HG03520 (cell line): Measurements from ENCODE around the gene OTOA.
A peak's percentile ranks its signal among the peaks of the same experiment; 100 is the strongest.
"Not testable (repeated sequence)": the region's sequence is repeated elsewhere in the genome, so short reads cannot be mapped to it uniquely, and the experiment has no call there.

ENCODE experiments used
- ATAC-seq: cut with Tn5 transposase; IDR thresholded peaks from one replicate; pipeline ENCODE4 v1.9.1; 2021; ENCODE audit warnings: mild to moderate bottlenecking, moderate library complexity; ENCODE audit not compliant: unreplicated experiment

OTOA gene

DNA sequence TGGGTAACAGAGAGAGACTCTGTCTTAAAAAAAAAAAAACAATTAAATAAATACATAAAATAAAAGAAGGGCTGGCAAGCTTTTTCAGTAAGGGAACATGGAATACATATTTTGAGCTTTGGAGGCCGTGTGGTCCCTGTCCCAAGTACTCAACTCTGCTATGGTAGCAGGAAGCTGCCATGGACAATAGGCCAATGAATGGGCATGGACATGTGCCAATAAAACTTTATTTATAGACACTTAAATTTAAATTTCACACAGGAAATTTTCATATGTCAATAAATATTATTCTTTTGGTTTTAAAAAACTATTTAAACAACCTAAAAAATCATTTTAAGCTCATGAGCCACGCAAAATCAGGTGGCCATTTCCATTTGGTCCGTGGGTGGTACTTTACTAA, 3.8 kb downstream of the OTOA start:
- ATAC-seq = no peak

DNA sequence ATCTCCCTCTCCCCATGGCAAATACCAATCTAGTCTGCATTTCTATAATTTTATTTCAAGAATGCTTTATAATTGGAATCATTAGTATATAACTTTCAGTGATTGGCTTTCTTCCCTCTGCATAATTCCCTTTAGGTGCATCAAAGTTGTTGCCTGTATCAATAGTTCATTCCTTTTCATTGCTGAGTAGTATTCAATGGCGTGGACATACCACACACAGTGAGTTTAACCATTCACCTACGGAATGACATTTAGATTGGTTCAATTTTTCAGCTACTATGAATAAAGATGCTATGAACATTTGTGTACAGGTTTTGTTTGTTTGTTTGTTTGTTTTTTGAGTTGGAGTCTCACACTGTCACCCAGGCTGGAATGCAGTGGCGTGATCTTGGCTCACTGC, 9.7 kb downstream of the OTOA start:
- no peak for ATAC-seq

DNA sequence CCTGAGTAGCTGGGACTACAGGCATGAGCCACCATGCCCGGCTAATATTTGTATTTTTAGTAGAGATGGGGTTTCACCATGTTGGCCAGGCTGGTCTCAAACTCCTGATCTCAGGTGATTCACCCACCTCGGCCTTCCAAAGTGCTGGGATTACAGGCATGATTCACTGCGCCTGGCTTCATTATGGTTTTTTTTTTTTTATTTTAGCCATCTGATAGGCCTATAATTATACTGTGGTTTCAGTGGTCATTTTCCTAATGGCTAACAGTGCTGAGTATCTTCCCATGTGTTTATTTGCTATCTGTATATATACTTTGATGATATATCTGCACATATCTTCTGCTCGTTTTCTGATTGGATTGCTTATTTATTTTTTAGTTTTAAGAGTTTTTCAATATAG, 10.7 kb downstream of the OTOA start:
- not testable (repeated sequence) for ATAC-seq

DNA sequence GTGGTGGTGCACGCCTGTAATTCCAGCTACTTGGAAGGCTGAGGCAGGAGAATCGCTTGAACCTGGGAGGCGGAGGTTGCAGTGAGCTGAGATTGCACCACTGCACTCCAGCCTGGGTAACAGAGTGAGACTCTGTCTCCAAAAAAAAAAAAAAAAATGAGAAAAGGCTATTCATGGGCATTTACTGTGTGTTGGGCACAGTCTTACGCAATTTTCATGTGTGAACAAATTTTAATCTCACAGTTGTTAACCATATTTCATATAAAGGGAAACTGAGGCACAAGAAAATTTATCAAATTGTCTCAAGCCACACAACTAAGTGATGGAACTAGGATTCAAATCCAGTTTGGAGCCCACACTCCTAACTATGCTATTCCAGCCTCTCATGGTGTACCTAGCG, 16.9 kb downstream of the OTOA start:
- not testable (repeated sequence) for ATAC-seq

DNA sequence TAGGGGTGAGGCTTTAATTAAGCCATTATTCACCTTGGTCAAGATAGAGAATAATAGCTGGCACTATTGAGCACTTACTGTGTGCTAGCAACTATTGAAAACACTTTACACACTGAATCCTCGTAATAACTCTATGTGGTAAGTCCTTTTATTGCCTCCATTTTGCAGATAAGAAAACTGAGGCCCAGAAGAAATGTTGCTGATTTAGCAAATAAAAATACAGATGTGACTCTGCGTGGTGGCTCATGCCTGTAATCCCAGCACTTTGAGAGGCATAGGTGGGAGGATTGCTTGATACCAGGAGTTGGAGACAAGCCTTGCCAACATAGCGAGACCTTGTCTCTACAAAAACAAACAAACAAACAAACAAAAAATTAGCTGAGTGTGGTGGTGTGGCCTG, 19.4 kb downstream of the OTOA start:
- no peak for ATAC-seq

DNA sequence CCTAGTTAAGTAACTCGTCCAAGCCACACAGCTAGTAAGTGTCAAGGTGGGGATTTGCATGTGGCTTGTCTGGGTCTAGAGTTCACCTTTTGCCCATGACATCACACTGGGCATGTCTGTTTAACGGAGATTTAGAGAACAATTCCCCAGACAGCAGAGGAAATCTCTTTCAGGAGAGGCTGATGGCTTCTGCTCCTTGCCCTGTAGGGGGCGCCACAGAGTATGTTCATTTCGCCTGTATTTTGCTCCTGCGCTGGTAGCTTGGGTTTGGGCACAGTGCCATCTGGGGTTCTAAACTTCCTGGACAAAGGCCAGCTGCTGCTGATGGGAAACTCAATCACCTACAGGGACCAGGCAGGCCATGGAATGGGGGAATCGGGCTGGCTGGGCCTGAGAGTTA, 20.4 kb downstream of the OTOA start:
- ATAC-seq = no peak

DNA sequence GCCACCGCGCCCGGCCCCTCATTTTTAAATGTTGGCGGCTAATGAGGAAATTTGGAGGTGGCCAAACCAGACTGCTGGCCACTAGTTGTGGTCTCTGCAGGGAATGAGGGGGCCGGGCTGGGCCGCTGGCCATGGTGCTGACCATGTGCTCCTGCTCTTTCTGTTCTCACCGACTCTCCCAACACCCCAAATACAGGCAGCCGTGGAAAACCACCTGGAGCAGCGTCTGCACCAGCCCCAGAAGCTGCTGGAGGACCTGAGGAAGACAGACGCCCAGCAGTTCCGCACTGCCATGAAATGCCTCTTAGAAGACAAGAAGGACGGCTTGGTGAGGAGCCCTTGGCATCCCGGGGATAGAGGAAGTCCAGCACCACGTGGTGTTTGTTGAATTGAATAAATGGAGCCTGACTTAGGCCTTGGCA, 21.3 kb downstream of the OTOA start:
- ATAC-seq = no peak

DNA sequence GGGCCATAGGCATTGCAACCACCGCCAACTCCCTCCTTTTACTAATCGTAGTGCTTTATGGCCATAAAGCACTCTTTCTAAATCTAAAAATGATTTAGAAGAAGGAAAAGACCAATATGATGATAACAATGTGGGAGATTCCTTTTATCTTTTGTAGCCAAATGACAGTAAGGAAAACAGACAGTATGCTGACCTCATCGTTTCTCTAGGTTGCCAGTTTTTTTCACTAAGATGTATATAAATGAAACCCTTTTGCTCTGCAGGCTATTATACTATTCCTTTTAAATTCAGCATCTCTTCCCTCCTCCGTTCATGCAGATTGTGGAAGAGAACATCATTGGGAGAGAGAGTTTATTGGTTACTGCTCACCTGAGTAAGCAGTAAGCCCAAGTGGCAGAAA, 25.3 kb downstream of the OTOA start:
- ATAC-seq = no peak

DNA sequence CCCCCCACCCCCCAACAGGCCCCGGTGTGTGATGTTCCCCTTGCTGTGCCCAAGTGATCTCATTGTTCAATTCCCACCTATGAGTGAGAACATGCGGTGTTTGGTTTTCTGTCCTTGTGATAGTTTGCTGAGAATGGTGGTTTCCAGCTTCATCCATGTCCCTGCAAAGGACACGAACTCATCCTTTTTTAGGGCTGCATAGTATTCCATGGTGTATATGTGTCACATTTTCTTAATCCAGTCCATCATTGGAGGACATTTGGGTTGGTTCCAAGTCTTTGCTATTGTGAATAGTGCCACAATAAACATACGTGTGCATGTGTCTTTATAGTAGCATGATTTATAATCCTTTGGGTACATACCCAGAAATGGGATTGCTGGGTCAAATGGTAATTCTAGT, 27.2 kb downstream of the OTOA start:
- ATAC-seq = not testable (repeated sequence)

DNA sequence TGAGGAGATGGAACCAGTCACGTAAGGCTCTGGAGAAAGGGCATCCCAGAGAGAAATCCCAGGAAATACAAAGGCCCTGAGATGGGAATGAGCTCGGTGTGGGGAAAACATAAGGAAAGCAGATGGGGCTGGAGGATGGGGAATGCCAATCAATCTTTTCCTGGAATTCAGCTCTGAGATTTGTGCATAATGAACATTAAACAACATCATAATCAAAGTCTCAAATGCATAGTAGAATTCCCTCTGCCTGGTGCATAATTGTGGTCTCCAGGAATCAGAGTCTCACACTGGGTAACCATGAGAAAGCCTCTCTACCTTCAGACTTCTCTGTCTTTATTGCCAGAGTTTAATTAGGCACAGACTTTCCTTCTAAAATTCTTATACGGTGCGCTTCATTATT, 30.8 kb downstream of the OTOA start:
- ATAC-seq = no peak

DNA sequence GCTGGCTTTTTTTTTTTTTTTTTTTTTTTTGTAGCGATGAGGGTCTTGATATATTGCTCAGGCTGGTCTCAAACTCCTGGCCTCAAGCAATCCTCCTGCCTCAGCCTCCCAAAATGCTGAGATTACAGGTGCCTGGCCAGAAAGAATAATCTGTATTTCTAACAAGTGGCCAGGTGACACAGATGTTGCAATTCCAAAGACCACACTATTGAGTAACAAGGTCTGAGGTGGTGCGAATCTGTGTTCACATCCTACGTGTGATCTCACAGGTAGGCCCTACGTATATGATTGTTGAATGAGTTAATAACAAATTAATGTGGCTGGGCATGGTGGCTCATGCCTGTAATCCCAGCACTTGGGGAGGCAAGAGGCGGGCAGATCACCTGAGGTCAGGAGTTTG, 33.3 kb downstream of the OTOA start:
- no peak for ATAC-seq

DNA sequence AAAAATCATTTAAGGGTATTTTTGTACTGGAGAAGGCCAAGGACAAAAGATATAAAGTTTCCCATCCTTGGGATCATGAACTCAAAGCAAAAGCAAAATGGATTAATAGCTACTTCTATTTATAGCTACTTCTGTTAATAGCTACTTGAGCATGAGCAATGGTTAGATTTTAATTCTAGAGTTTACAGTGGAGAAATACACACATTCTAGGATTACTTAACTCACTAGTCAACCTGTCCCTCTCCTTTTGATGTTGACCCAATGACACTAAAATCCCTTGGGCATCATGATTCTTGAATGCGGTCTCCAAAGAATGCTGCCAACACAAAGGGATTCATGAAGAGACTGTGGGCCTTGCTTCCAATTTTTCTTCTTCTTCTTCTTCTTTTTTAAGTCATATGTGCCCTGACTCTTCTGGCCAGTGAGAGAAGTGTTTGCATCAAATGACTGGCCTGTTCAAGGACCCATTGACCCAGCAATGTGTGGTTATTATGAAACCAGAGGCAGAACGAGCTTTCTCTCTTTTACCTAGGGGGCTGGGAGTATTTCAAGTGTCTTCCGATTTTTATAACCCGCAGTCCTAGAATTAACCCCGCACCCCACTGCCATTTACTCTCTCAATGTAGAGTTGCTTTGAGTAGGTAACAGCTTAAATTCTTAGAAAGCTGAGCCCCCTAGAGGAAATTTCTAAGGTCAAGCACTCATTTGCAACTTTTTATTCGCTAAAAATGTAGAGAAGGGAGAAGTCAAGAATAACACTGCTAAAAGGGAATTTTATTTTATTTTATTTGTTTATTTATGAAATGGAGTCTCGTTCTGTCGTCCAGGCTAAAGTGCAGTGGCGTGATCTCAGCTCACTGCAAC, 34.6 kb downstream of the OTOA start:
- ATAC-seq = no peak

DNA sequence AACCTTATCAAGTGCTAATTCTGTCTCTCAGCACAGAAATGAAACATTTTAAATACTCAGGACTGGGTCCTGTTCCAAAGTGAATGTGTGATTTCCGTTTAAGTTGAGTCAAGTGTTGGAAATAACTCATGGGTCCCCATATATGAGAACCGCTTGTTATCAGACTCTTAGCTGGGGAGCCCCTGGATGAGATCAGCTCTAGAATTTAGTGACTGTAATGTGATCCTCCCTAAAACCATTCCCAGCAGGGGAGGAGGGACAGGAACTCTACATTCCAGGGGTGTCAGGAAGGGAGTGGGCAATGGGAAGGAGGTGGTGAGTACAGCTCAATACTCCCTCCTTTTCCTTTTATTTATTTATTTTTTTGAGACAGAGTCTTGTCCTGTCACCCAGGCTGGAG, 37.5 kb downstream of the OTOA start:
- no peak for ATAC-seq

DNA sequence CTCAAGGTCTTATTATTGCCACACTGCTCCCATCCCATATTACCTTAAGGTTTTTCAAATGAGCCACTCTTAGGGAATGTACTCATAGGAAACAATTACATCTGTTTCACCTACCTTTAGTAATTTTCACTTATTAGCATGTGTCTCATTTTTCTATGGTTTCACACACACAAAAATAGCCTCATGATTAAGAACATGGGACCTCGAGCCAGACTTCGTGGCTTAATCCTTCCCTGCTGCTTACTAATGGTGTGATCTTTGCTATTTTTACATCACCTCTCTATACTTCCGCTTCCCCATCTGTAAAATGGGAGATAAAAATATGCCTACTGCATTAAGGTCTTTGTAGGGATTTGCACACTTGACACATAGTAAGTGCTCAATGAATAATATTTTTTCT, 38.5 kb downstream of the OTOA start:
- ATAC-seq = no peak

DNA sequence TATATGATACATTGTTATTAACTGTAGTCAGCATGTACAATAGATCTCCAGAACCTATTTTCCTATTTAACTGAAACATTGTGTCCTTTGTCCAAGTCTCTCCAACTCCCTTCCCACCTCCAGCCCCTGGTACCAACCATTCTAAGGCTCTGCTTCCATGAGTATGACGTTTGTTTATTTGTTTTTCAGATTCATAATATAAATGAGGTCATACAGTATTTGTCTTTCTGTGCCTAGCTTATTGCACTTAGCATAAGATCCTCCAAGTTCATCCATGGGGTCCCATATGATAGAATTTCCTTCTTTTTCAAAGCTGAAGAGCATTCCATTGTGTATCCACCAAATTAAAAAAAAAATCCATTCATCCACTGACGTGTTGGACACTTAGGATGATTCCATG, 39.4 kb downstream of the OTOA start:
- ATAC-seq = no peak

DNA sequence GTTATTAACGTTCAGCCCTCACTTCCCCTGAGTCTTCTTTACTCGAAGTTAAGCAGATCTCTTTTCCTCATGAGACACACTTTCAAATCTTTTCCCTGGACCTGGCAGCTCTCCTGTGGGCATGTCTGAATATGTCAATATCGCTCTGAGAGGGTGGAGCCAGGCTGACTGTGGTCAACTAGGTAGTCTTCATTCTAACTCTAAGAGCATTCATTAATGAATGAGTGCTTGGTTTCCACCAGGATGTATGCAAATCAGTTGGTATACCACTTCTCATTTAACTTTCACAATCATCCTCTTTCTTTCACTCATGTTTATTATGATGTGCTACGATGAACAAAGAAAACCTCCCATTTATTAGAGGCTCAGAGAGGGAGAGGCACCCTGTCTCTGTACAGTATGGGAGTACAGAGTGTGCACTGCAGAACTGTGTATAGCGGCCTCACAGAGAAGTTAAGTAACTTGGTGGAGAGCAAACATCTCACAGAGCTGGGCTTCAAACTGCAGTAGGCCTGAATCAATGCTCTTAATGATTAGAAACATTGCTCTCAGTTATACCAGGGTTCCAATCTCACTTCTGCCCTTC, 39.9 kb downstream of the OTOA start:
- peak; percentile 44 for ATAC-seq

DNA sequence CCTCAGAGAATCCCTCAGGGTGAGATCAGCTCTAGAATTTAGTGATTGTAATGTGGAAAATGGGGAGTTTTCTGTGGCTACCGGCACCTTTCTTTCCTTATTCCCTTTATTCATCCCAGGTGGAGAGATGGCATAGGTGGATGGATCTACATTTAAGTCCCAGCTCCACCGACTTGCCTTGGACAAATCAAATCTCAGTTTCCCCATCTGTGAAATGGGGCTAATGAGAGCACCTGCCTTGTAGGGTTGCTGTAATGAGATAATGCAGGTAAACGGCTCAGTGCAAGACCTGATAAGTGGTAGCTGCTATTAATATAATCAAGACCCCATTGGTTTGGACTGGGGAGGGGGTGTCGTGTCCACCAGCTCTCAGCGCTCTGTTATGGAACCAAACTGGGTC, 40.5 kb downstream of the OTOA start:
- no peak for ATAC-seq

DNA sequence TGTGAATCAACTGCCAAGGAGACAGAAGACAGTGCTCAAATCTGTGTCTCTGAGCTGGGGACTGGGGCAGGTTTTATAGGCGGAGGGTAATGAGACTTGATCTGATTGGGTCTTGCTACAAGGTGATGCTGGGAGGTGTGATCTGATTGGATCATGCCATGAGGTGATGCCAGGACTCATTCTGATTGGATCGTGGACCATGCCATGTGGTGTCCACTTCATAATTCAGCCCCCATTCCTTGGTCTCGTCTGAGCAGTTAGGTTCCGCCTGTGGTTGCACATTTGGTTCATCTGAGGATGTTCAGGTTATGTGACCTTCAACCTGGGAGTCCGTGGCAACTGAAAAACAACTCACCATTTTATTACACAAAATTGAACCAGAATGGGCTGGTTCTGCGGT, 41.0 kb downstream of the OTOA start:
- ATAC-seq = no peak

DNA sequence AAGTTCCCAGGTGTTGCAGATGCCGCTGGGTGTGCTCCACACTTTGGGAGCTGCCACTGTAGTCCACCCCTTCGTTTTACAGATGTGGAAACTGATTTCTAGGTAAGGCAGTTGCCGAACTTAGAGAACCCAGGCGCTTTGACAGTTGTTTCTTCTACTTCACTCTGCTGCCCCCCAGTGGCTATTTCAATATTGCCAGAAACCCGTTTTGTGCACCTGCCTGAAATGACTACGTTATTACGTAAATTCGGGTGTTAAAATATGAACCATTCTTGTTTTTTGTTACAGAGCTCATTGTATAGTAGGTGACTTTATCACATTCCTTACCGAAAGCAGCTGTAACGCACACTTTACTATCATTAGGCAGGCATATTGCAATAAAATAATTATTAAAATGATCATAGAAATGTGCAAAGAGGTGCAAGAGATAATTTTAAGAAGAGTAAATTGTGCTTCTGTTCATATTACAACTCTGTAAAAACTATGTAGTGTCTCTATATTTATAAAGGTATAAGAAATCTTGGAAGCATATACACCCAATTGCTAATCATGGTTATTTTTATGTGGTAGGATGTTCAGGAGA, 44.9 kb downstream of the OTOA start:
- no peak for ATAC-seq

DNA sequence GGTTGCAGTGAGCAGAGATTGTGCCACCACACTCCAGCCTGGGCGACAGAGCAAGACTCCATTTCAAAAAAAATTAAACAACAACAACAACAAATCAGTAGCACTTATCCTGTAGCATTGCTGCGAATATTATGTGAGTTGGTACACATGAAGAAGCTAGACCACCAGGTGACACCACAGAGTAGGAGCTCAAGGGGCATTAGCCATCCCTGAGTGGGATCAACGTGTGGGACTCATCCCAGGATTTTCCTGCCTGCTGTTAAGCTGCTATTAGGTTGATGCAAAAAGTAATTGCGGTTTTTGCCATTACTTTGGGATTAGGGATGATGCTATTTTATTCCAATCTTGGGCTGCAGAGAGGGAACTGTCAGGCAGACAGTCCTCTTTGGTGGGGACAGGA, 47.2 kb downstream of the OTOA start:
- no peak for ATAC-seq

DNA sequence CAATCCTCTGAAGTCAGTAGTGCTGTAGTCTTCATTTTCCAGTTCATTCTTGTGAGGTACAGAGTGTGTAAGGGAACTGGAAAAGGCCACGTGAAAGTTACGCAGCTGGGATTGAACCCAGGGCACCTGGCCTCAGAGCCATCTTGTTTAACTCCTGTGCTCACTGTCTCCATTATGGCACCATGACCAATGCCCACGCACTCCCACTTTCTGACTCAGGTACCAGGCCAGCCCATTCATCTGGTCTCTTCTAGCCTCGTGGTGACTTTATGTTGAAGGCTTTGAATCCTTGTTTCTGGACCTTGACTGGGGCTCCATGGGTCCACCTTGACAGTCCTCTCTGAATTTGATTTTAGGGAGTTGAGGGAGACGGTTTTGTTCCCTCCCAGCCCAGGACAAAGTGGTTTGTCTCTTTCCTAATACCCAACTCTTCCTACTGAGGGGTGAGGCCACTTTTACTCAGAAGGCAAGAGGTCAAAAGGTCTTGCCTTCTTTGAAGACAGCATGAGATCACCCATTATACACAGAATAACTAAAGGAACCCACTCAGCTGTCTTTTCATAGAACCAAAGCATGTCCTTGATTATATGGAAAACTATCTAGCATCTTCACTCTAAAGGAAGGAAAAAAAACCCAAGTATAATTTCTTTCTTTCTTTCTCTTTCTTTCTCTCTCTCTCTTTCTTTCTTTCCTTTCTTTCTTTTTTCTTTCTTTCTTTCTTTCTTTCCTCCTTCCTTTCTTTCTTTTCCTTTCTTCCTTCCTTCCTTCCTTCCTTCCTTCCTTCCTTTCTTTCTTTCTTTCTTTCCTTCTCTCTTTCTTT, 50.0 kb downstream of the OTOA start:
- ATAC-seq = no peak

DNA sequence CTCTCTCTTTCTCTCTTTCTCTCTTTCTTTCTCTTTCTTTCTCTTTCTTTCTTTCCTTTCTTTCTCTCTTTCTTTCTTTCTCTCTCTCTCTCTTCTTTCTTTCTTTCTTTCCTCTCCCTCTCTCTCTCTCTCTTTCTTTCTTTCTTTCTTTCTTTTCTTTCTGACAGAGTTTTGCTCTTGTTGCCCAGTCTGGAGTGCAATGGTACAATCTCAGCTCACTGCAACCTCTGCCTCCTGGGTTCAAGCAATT, 50.5 kb downstream of the OTOA start:
- not testable (repeated sequence) for ATAC-seq
